ENCODE measurements around the gene ZDHHC22. TPM values are rescaled to one million over a fixed set of nuclear protein-coding genes. Genes with fewer than 3 reads are reported as not detected.

The ZDHHC22 gene
- total RNA-seq, 1 experiment from 2014 or later: not detected

DNA sequence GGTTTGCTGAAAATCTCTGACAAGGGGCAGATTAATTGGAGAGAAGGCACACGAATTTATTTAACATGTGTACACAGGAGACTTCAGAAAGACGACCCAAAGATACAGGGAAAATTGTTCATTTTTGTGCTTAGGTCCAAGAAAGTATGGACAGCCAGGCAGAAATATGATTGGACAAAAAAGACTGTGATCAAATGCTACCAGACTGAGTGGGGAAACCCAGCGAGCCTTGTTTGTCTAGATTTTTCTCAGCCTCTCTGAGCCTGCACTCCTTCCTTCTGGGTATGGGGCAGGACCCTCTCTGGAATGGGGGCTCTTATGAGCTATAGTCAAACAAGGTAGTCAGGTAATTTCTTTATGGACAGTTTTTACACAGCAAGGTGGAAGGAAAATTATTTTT lies 54.0 kb downstream of the ZDHHC22 start:
- peak overlapping the region; percentile 65 for H3K27ac ChIP-seq
- H2AFZ ChIP-seq: 0 out of 2 replicates have a peak overlapping the region, but pooled peaks have one; percentile 18

DNA sequence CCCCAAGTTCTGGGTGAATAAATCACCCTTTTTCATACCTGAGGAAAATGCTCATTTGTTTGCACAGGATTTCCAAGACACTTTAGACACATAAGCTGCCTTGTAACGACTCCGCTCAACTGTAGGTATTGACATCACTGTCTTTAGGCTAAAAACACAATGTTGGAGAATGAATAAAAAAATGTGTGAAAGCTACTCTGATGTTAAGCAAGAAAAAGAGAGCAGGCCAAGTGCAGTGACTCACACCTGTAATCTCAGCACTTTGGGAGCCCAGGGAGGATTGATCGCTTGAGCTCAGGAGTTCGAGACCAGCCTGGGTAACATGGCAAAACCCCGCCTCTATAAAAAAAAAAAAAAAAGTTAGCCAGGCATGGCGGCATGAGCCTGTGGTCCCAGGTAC lies 54.6 kb downstream of the ZDHHC22 start:
- peaks cover 38% of the 10 kb centered on the region for H3K4me1 ChIP-seq (replicated peaks; ENCODE audit: insufficient read depth)
- peaks cover 12% of the 10 kb centered on the region for H3K9me3 ChIP-seq (ENCODE audit: insufficient read depth, low read depth)
- H4K20me1 ChIP-seq (ENCODE audit: insufficient read depth): no peaks in the 10 kb centered on the region
- ChIA-PET CTCF (interaction anchor here (1.0 to 2.7 kb wide), 9 partner anchors 8 to 229 kb away, joined by 3 to 40 read pairs (median 5); no protein-coding TSS in a partner anchor), POLR2A (ENCODE audit: unreplicated experiment) (no interaction called here)
- TF ChIP-seq EZH2 (IDR thresholded peaks at IDR 0.05; ENCODE audit: low read depth): no peak
- TF ChIP-seq, protein P1, sequence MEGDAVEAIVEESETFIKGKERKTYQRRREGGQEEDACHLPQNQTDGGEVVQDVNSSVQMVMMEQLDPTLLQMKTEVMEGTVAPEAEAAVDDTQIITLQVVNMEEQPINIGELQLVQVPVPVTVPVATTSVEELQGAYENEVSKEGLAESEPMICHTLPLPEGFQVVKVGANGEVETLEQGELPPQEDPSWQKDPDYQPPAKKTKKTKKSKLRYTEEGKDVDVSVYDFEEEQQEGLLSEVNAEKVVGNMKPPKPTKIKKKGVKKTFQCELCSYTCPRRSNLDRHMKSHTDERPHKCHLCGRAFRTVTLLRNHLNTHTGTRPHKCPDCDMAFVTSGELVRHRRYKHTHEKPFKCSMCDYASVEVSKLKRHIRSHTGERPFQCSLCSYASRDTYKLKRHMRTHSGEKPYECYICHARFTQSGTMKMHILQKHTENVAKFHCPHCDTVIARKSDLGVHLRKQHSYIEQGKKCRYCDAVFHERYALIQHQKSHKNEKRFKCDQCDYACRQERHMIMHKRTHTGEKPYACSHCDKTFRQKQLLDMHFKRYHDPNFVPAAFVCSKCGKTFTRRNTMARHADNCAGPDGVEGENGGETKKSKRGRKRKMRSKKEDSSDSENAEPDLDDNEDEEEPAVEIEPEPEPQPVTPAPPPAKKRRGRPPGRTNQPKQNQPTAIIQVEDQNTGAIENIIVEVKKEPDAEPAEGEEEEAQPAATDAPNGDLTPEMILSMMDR (conservative IDR thresholded peaks at IDR 0.05): no peak
- no peaks in the 10 kb centered on the region for H3K36me3 ChIP-seq (ENCODE audit: low read depth)
- no peaks in the 10 kb centered on the region for H3K27me3 ChIP-seq (ENCODE audit: insufficient read depth, low read depth)
- H3K4me3 ChIP-seq: no peak overlapping the region
- peaks cover 20% of the 10 kb centered on the region for H3F3A ChIP-seq (ENCODE audit: insufficient read depth, low read depth)
- no peak for DNase-seq
- no peaks in the 10 kb centered on the region for H3K79me2 ChIP-seq (ENCODE audit: low read depth)
- H2AFZ ChIP-seq: no peak overlapping the region
- no peak overlapping the region for H3K27ac ChIP-seq
- no TSS peak for BruUV-seq (replicated peaks)
- intact Hi-C loops (cut with micrococcal nuclease; ENCODE audit: unreplicated experiment): no loop called here
- no peaks in the 10 kb centered on the region for H3K9me2 ChIP-seq (ENCODE audit: insufficient read depth)
- H3K4me2 ChIP-seq: no peak overlapping the region

More for the DNA sequence above, 54.0 kb downstream of the ZDHHC22 start:
- no peak for DNase-seq
- Histone ChIP-seq H4K20me1 (ENCODE audit: insufficient read depth) (no peaks in the 10 kb centered on the region), H3K4me1 (replicated peaks; ENCODE audit: insufficient read depth) (peaks cover 38% of the 10 kb centered on the region), H3K36me3 (ENCODE audit: low read depth) (no peaks in the 10 kb centered on the region), H3K79me2 (ENCODE audit: low read depth) (no peaks in the 10 kb centered on the region), H3K4me2 (peak overlapping the region; percentile 70), H3K9me2 (ENCODE audit: insufficient read depth) (no peaks in the 10 kb centered on the region), H3K4me3 (peak overlapping the region; percentile 18; the same call in 1 of the 2 replicates), H3F3A (ENCODE audit: insufficient read depth, low read depth) (peaks cover 20% of the 10 kb centered on the region), H3K9me3 (ENCODE audit: insufficient read depth, low read depth) (peaks cover 14% of the 10 kb centered on the region), H3K27me3 (ENCODE audit: insufficient read depth, low read depth) (no peaks in the 10 kb centered on the region)
- BruUV-seq (replicated peaks): no TSS peak
- intact Hi-C loops (cut with micrococcal nuclease; ENCODE audit: unreplicated experiment): loop anchor here (1.0 kb wide), 5 partner anchors 15 to 173 kb away; no protein-coding TSS in a partner anchor
- CTCF ChIA-PET: interaction anchor here (0.9 to 2.1 kb wide), 3 partner anchors 7 to 169 kb away, joined by 3 to 7 read pairs (median 7); no protein-coding TSS in a partner anchor
- TF ChIP-seq, protein P1 (conservative IDR thresholded peaks at IDR 0.05): no peak
- TF ChIP-seq EZH2 (IDR thresholded peaks at IDR 0.05; ENCODE audit: low read depth): no peak
- POLR2A ChIA-PET (ENCODE audit: unreplicated experiment): no interaction called here

DNA sequence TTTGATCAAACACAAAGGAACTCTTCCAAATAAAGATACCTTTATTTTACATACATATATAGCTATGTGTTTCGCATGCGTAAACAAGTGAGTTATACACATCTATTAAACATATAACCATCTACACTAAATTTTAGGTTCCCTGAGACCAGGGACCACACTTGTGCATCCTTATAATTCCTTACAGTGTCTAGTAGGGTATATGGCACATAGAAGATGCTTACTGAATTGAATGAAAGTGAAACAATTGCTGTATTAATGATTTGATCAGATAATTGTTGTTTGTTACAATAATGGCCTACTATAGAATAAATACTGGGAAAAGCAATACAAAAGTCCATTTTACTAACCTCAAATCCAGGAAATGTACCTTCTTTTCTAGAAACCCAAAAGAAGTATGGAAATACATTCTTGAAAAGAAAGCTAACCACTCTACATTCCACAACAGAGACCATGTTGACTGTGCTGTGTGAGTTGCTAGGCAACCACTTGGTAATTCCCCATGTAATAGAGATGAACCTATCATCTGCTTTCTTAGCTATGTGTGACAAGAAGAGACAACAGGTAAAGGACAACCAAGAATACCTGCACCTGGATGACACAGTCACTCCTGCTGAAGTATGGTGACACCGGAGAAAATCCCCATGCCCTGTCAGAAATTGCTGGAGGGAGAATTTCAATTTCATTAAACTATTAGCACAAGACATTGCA lies 55.4 kb downstream of the ZDHHC22 start:
- peak; percentile 58 to 86 for DNase-seq
- POLR2A ChIA-PET (ENCODE audit: unreplicated experiment): interaction anchor here (0.6 to 1.2 kb wide), 5 partner anchors 11 to 218 kb away, joined by 3 to 35 read pairs (median 8); no protein-coding TSS in a partner anchor
- no TSS peak for BruUV-seq (replicated peaks)

More for the DNA sequence above, 55.4 kb downstream of the ZDHHC22 start:
- Histone ChIP-seq H3K9me2 (ENCODE audit: insufficient read depth) (no peaks in the 10 kb centered on the region), H4K20me1 (ENCODE audit: insufficient read depth) (no peaks in the 10 kb centered on the region), H3K4me2 (no peak overlapping the region), H3K27me3 (ENCODE audit: insufficient read depth, low read depth) (no peaks in the 10 kb centered on the region), H3K9me3 (ENCODE audit: insufficient read depth, low read depth) (peaks cover 4% of the 10 kb centered on the region; the same call in 1 of the 2 replicates), H3K27ac (no peak overlapping the region), H3K36me3 (ENCODE audit: low read depth) (no peaks in the 10 kb centered on the region), H2AFZ (no peak overlapping the region), H3F3A (ENCODE audit: insufficient read depth, low read depth) (peaks cover 20% of the 10 kb centered on the region), H3K4me1 (replicated peaks; ENCODE audit: insufficient read depth) (peaks cover 38% of the 10 kb centered on the region), H3K79me2 (ENCODE audit: low read depth) (no peaks in the 10 kb centered on the region), H3K4me3 (no peak overlapping the region)
- CTCF ChIA-PET: interaction anchor here (0.6 to 2.7 kb wide), 12 partner anchors 8 to 230 kb away, joined by 3 to 40 read pairs (median 6); no protein-coding TSS in a partner anchor
- intact Hi-C loops (cut with micrococcal nuclease; ENCODE audit: unreplicated experiment): no loop called here
- TF ChIP-seq, protein P1 (conservative IDR thresholded peaks at IDR 0.05): no peak
- TF ChIP-seq EZH2 (IDR thresholded peaks at IDR 0.05; ENCODE audit: low read depth): no peak

Data from PC-9 (cell line).